GM18909 (cell line): ENCODE measurements around the gene P4HB.
A peak's percentile ranks its signal among the peaks of the same experiment; 100 is the strongest.

Experiments
- ATAC-seq: cut with Tn5 transposase; IDR thresholded peaks from one replicate; pipeline ENCODE4 v1.9.1; 2021; ENCODE audit warnings: mild to moderate bottlenecking; ENCODE audit not compliant: unreplicated experiment, poor library complexity

P4HB gene

GRCh38 chr17:81869221-81870130 lies 9.1 kb upstream of the P4HB start:
- no peak for ATAC-seq

- ATAC-seq: no peak
These were observed 8.4 kb upstream of the P4HB start for GRCh38 chr17:81868674-81869220.

- ATAC-seq: no peak
These were observed 7.8 kb upstream of the P4HB start for GRCh38 chr17:81867991-81868673.

GRCh38 chr17:81867170-81867990 lies 7.0 kb upstream of the P4HB start:
- no peak for ATAC-seq

DNA sequence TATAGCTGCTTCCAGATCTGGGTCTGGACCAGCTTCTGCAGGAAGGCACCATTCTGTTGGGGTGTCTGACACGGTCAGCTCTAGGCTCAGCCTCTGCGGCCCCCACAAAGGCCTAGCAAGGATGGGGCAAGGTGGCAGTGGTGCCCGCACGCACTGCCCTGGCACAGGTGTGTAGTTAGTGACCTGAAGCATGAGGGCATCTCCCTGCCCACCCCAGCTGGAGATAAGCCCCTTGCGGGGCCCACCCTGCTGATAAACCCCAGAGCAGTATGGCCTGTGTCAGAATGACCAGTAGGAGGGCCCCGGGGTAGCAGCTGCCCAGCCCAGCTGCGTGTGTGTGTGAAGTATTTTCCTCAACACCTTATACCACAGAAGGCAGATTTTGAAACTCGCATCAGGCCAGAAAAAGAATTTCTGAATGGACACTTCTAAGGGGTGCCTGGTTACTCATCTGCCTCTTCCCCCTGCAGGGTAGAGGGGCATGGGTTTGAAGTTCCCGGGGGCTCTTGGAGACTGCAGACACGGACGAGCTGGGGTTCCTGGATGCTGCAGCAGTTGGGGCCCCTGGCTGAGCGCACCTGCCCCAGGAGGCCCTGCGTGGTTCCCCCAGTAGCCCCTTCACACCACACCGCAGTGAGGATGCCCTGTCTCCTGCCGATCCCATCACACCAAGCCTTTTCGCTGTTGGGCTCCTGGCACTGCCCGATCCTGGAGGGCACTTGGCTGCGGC lies 6.3 kb upstream of the P4HB start:
- no peak for ATAC-seq

DNA sequence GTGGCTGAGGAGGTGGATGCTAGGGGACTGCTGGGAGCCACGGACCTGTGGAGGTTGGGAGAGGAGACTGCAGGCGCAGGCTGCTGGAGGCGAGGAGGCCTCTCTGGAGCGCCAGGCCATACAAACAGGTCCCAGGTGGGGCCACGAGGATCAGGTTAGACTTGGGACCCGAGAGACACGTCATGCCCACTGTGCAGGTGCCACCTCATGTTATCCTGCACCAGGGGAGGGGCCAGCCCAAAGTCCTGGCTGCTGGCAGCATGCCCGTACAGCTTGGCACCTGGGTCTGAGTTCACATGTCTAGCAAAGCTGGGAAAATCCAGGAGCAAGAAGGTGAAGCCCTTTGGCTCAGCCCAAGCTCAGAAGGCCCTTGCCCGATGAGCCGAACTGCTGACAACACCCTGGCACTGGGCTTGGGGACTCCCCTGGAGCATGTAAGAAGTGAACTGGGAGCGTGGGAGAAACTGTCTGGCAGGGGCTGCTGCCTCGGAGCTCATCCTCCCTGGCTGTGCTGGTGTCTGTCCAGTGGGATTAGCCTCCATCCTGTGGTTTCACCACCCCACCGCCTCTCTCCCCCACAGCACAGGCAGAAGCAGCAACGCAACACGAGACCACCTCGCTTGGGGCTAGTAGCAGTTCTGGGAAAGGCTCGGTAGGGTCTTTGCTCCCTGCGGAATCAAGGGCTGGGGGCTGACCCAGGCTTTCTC lies 5.6 kb upstream of the P4HB start:
- no peak for ATAC-seq

DNA sequence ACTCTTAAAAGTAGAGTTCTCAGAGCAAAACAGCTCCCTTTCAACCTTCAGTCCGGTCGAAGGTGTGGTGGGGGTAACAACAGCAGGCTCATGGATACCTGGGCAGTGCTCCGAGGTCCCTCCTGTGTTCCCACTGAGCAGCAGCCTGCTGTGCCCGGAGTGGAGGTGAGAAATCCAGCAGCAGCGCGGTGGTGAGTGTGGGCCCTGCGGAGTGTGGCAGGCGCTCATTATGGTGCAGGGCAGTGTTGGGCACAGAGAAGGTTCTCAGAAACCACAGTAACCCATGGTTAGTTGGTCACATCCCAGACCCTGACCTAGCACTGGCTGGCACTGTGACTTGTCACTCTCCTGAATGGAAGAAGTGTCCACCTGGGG lies 5.0 kb upstream of the P4HB start:
- no peak for ATAC-seq

DNA sequence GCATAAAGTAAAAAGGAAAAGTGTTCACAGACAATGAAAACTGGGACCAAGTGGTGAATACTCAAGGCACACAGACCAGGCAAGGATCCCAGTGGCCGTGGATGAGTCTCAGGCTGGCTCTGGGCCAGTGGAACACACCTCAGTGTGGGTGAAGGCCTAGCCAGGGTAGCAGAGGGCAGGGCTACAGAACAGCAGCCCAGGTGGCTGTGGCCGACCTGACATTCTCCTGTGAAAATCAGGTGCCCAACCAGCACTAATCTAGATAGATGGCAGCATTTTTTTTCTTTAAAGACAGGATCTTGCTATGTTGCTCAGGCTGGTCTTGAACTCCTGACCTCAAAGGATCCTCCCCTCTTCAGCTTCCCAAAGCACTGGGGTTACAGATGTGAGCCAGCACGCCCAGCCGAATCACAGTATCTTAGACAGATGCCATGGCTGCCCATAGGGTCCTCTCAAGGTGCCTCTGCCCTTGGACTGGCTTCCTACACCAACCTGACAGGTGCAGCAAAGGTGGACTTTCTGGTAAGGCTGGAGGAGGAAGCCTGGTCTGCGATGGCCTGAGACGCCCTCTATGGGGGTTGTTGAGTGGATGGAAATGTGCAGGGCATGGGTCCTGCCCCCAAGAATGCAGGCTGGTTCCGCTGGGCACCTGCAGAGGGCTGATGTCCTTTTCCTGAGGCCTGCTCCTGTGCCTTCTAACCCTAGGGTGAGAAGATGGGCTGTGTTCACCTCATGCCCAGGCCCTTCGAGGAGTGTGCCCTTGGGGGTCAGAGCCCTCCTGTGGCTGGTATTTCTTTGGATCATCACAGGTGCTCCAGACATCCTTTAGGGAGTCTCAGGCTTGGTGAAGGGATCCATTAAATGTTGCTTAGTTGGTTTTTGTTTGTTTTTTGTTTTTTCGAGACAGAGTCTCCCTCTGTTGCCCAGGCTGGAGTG lies 3.8 kb upstream of the P4HB start:
- no peak for ATAC-seq

DNA sequence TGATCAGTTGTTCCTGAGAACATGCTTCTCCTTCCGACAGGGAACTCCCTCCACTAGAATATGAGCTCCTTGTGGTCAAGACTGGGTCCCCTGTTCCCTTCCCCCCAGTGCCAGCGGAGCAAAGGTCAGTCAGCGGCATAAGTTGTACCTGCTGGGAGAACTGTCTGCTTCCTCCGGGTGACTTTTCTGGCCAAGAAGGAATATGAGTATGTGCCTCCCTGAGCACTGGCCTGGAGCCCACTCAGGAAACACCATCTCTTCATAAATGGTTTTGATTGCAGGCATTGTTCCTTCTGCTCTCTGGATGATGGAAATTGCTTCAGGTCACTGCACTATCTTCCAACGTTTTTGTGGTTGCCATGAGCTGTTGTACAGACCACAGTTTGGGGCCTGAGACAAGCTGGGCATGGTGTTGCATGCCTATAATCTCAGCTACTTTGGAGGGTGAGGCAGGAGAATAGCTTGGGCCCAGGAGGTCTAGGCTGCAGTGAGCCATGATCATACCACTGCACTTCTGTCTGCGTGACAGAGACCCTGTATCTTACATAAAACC lies 2.9 kb upstream of the P4HB start:
- no peak for ATAC-seq

- peak; percentile 79 for ATAC-seq
These were observed 627 bp upstream of the P4HB start for GRCh38 chr17:81860756-81861568.

DNA sequence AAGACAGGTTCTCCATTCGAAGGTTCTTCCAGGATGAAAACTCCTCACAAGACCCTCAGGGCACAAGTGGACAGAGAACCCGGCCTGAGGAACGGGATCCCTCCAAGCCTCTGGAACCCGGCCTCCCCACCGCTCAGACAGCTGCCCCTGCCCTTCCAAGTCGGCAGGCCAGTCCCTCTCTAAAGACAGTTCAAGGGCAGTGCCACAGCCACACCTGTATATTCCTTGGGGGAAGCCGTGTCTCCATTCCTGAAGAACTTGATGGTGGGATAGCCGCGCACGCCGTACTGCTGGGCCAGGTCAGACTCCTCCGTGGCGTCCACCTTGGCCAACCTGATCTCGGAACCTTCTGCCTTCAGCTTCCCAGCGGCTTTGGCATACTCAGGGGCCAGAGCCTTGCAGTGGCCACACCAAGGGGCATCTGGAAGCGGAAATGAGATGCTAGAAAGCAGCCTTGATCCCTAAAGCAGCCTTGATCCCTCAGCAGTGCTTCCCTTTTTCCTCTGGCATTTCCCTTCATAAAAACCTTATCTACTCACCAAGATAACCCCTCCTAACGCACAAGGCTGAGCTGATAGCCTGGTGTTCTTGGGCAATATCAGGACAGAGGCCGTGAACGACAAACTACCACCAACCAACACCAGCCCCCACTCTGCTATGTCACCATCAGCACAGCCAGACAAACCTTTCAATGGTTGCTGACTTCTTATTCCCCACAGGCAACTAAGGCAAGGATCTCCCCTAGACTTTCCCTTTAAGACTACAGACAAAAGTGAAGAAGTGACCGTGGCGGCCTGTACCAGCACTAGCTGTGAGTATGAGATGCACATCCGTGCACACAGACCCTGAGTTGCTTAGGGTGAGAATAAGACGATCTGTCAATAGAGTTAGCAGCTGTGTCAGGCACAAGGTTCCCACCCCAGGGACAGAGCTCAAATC lies 1.1 kb downstream of the P4HB start:
- no peak for ATAC-seq

GRCh38 chr17:81858170-81858966 lies 2.0 kb downstream of the P4HB start:
- ATAC-seq: no peak

GRCh38 chr17:81854974-81855774 lies 5.2 kb downstream of the P4HB start:
- ATAC-seq: no peak

- ATAC-seq: no peak
These were observed 8.1 kb downstream of the P4HB start for GRCh38 chr17:81852237-81852636.

GRCh38 chr17:81851423-81851822 lies 8.9 kb downstream of the P4HB start:
- no peak for ATAC-seq
